GM12892 (cell line): ENCODE measurements around the gene CSAG1.
A peak's percentile ranks its signal among the peaks of the same experiment; 100 is the strongest.
"Not testable (repeated sequence)": the region's sequence is repeated elsewhere in the genome, so short reads cannot be mapped to it uniquely, and the experiment has no call there.

Experiments used
- DNase-seq: peaks from one replicate; pipeline ENCODE4 v3.0.0; 2011; ENCODE audit not compliant: insufficient read length
- FAIRE-seq: peaks from 2 replicates; lab custom pipeline; 2011; peaks lifted over from hg19 to GRCh38; lab: Jason Lieb, UNC
- POLR2A ChIP-seq: IDR thresholded peaks from 2 replicates; pipeline ENCODE4 v1.6.1; 2011; ENCODE audit warnings: low read depth, low read length, control low read depth
- POLR2AphosphoS5 ChIP-seq: IDR thresholded peaks from 2 replicates; pipeline ENCODE4 v1.6.1; 2011; ENCODE audit warnings: low read depth, low read length, control low read depth
- TAF1 ChIP-seq: IDR thresholded peaks from 2 replicates; pipeline ENCODE4 v1.6.1; 2011; ENCODE audit warnings: low read depth, mild to moderate bottlenecking, control low read depth, low read length, borderline replicate concordance

Gene CSAG1

GRCh38 chrX:152725409-152725808 is 8.1 kb downstream of the CSAG1 start:
- FAIRE-seq, result no peak
- no peak for DNase-seq
- TF ChIP-seq POLR2A (no peak), TAF1 (no peak), POLR2AphosphoS5 (no peak)

GRCh38 chrX:152713815-152714787 is 19.4 kb downstream of the CSAG1 start, which contains the start of gene MAGEA2B:
TSS of gene MAGEA2B (plus strand) at chrX:152714628. CDS start at chrX:152717107, 2,479 bp downstream.
- not testable (repeated sequence) for DNase-seq, FAIRE-seq

- FAIRE-seq, result peak; percentile 53
Observed at GRCh38 chrX:152713195-152713594, 20.3 kb downstream of the CSAG1 start.

GRCh38 chrX:152709173-152709572 is 24.3 kb downstream of the CSAG1 start, which contains the start of gene CSAG2:
TSS of gene CSAG2 (minus strand) at chrX:152709273. CDS start at chrX:152709112, 161 bp downstream.
- DNase-seq, FAIRE-seq: not testable (repeated sequence)

More at GRCh38 chrX:152713195-152713594, 20.3 kb downstream of the CSAG1 start:
- not testable (repeated sequence) for DNase-seq

GRCh38 chrX:152706500-152706899 is 27.0 kb downstream of the CSAG1 start:
- DNase-seq, FAIRE-seq: not testable (repeated sequence)

GRCh38 chrX:152700390-152700789 is 33.1 kb downstream of the CSAG1 start:
- not testable (repeated sequence) for FAIRE-seq

GRCh38 chrX:152697952-152698931 is 35.3 kb downstream of the CSAG1 start, which contains the start of gene MAGEA3:
TSS of gene MAGEA3 (plus strand) at chrX:152698794. CDS start at chrX:152700833, 2,039 bp downstream.
- not testable (repeated sequence) for DNase-seq, FAIRE-seq

More at GRCh38 chrX:152700390-152700789, 33.1 kb downstream of the CSAG1 start:
- DNase-seq, result not testable (repeated sequence)

- peak; percentile 97 for FAIRE-seq
- not testable (repeated sequence) for DNase-seq
Observed at GRCh38 chrX:152681012-152681411, 52.5 kb downstream of the CSAG1 start.
